ENCODE measurements around the gene CD44.

DNA sequence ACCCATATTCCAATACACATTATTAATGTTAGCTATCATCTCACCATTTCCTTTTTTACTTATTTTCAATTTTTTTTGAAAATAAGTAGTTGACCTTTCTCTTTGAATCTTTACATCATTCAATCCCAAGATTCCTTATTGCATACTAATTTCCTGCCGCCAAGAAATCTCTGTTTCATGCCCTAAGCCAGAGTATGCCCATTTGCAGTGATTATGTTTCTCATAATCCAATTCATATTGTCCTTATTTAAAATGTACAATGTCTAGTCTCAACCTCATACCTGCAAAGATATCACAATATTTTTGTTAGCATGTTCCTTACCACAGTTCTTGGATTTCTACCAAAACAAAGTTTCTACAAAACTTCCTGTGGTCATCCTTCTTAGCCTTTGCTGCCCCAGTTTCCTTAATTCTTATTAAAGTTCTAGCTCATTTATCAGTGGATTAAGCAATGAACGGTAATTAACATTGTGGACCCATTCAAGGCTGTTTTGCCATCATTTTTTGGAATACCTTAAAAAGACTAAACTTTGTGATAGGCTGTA, 75.3 kb downstream of the CD44 start:
- TF ChIP-seq, protein P1, sequence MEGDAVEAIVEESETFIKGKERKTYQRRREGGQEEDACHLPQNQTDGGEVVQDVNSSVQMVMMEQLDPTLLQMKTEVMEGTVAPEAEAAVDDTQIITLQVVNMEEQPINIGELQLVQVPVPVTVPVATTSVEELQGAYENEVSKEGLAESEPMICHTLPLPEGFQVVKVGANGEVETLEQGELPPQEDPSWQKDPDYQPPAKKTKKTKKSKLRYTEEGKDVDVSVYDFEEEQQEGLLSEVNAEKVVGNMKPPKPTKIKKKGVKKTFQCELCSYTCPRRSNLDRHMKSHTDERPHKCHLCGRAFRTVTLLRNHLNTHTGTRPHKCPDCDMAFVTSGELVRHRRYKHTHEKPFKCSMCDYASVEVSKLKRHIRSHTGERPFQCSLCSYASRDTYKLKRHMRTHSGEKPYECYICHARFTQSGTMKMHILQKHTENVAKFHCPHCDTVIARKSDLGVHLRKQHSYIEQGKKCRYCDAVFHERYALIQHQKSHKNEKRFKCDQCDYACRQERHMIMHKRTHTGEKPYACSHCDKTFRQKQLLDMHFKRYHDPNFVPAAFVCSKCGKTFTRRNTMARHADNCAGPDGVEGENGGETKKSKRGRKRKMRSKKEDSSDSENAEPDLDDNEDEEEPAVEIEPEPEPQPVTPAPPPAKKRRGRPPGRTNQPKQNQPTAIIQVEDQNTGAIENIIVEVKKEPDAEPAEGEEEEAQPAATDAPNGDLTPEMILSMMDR (IDR thresholded peaks at IDR 0.05 in 4 of 5, conservative IDR thresholded peaks at IDR 0.05 in 1 of 5), result no peak
- no peak for TF ChIP-seq POLR2A (IDR thresholded peaks at IDR 0.05)

All from gastrocnemius medialis (tissue), 4 donors.